Upper lobe of left lung (tissue), 6 donors: ENCODE data around the gene RASSF4. TPM values are rescaled to one million over a fixed set of nuclear protein-coding genes. Genes with fewer than 3 reads are reported as not detected.

Experiments used
- ATAC-seq, 2 donors: fragments of 200-7000 bp; cut with Tn5 transposase; one replicate each; pipeline ENCODE4 v1.9.1; 2022; ENCODE audit warnings: mild to moderate bottlenecking in 2 of 2, moderate library complexity in 2 of 2; ENCODE audit not compliant: low FRiP score in 2 of 2
- DNase-seq, 2 donors: peaks; one replicate each; pipeline ENCODE4 v3.0.0-alpha.2; 2019 to 2020
- H3K27ac ChIP-seq, 4 donors: fragments of 200-600 bp; sonication (generic); one replicate each; pipeline ENCODE4 v1.5.1; 2016 to 2019
- H3K27me3 ChIP-seq, 4 donors: fragments of 200-600 bp; sonication (generic); one replicate each; pipeline ENCODE4 v1.5.1; 2017 to 2019
- H3K36me3 ChIP-seq, 4 donors: fragments of 200-600 bp; sonication (generic); one replicate each; pipeline ENCODE4 v1.5.1; 2016 to 2019
- H3K4me1 ChIP-seq, 4 donors: fragments of 200-600 bp; sonication (generic); one replicate each; pipeline ENCODE4 v1.5.1; 2018 to 2019
- H3K4me3 ChIP-seq, 4 donors: fragments of 200-600 bp; sonication (generic); one replicate each; pipeline ENCODE4 v1.5.1; 2017 to 2019; ENCODE audit warnings: mild to moderate bottlenecking in 2 of 4, moderate library complexity in 1 of 4
- H3K9me3 ChIP-seq, 4 donors: fragments of 200-600 bp; sonication (generic); one replicate each; pipeline ENCODE4 v1.5.1; 2018 to 2019
- EP300 ChIP-seq, 4 donors: sonication (generic); formaldehyde crosslinking; IDR thresholded peaks; one replicate each; pipeline ENCODE4 v1.5.1; 2017; ENCODE audit warnings: antibody characterized with exemption in 4 of 4, control low read depth in 2 of 4
- POLR2A ChIP-seq, 4 donors: fragments of 450-650 bp; IDR thresholded peaks; one replicate each; pipeline ENCODE4 v1.5.1; 2016 to 2017; ENCODE audit warnings: antibody characterized with exemption in 4 of 4, mild to moderate bottlenecking in 2 of 4
- POLR2AphosphoS5 ChIP-seq, 2 donors: sonication (generic); formaldehyde crosslinking; IDR thresholded peaks; one replicate each; pipeline ENCODE4 v1.5.1; 2017; ENCODE audit warnings: antibody characterized with exemption in 2 of 2
- WGBS, 2 donors: methylation state at CpG; one replicate each; pipeline ENCODE4 v1.1.5; 2017 to 2018; 5-methylcytosine and 5-hydroxymethylcytosine counted together
- total RNA-seq, 6 donors: library from RNA; depleted of rRNA in 4 of 6; stranded (reverse); fragments of >200 nt in 4 of 6; gene quantifications; one replicate each; pipeline versions ENCODE4 v1.1.0 to v1.2.1, GENCODE V29; 2016 to 2021
- TF ChIP-seq, protein P1 (sequence below), 6 experiments: fragments of 450-650 bp in 4 of 6; fragments of 200-600 bp in 2 of 6; sonication (generic) in 2 of 6; IDR thresholded peaks; one replicate each; pipeline ENCODE4 v1.5.1; 2016 to 2019; ENCODE audit warnings: antibody characterized with exemption in 6 of 6
- donor health status: DM: no; HTN: no; CAD: no; lungs with moderate emphysema.
- donor health status: DM: no; HTN: yes; CAD: no; lungs with severe emphysema.

Gene RASSF4
- total RNA-seq, 6 donors from 2014 or later, result 23.4 to 194 (median 48.0) TPM

DNA sequence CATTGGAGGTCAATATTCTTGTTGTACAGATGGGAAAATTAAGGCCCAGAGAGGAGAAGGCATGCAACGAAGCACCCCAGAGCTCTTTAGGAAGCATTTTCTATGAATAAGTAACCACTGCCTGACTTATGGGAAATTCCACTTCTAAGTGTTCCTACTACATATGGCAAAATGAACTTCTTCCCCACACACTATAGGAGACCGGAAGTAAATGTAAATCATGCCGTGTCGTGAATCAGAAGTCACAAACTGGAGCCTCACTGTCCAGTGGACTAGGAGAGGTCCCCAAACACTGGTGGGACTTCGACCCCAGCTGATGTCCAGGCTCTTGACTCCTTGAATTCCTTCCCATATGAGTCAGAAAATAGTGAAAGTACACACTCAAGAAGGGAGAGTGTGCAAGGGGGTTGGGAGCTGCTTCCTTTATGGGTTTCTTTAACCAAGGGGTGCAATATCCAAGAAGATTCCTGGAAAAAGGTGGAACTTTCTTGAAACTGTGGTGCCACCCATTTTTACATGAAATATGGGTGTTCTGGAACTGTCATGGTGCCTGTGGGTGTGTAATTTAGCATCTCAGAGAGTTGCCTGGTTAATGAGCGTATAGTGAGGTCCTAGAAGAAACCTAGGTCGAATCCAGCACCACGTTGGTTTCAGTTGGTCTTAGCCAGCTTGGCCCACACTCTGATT, 6.7 kb downstream of the RASSF4 start:
- ATAC-seq (no peak), DNase-seq (peak in 1 of 2 donors; percentile 21)
- Histone ChIP-seq H3K9me3 (no peaks in the 10 kb centered on the region), H3K36me3 (peaks cover 2 to 15% (median 4%) of the 10 kb centered on the region in 4 donors), H3K27ac (peak overlapping the region; percentile 57 to 90 (median 72)), H3K4me3 (no peak overlapping the region), H3K27me3 (no peaks in the 10 kb centered on the region), H3K4me1 (peaks cover 65 to 83% (median 71%) of the 10 kb centered on the region in 4 donors)
- TF ChIP-seq POLR2AphosphoS5 (IDR thresholded peaks at IDR 0.05) (no peak), EP300 (IDR thresholded peaks at IDR 0.05) (no peak), POLR2A (IDR thresholded peaks at IDR 0.05) (no peak)
- TF ChIP-seq, protein P1, sequence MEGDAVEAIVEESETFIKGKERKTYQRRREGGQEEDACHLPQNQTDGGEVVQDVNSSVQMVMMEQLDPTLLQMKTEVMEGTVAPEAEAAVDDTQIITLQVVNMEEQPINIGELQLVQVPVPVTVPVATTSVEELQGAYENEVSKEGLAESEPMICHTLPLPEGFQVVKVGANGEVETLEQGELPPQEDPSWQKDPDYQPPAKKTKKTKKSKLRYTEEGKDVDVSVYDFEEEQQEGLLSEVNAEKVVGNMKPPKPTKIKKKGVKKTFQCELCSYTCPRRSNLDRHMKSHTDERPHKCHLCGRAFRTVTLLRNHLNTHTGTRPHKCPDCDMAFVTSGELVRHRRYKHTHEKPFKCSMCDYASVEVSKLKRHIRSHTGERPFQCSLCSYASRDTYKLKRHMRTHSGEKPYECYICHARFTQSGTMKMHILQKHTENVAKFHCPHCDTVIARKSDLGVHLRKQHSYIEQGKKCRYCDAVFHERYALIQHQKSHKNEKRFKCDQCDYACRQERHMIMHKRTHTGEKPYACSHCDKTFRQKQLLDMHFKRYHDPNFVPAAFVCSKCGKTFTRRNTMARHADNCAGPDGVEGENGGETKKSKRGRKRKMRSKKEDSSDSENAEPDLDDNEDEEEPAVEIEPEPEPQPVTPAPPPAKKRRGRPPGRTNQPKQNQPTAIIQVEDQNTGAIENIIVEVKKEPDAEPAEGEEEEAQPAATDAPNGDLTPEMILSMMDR (IDR thresholded peaks at IDR 0.05), result no peak
- 65 to 71% methylated on average over 8 of the region's 8 CpGs for WGBS, 2 donors

DNA sequence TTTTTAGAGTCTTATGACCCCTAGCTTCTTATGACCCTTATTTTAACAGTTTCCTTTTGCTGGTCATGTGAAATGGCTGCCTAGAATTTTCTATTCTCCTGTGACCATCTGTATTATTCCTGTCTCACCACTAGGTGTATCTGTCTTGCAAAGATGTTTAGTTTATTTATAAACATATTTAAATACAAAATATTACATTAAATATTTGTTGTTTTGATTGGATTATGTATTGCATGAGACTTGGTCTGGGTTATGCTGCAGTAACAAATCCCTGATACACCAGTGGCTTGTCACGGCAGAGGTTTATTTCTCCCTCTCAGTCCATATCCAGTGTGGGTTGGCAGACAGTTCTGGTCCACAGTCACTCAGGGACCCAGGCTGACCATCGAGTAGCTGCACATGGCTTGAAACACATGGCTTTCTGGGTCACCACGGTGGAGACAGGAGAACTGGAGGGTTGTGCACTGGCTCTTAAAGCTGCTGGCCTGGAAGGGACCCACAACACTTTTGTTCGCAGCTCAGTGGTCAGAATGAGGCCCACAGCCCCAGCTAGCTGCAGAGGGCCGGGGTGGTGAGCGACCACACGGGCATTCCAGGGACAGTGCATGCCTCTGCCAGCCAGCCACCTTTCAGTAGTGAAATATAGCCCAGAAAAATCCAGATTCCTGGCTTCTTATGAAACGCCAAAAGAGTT, 7.4 kb downstream of the RASSF4 start:
- Histone ChIP-seq H3K4me3 (no peak overlapping the region), H3K27me3 (no peaks in the 10 kb centered on the region), H3K9me3 (no peaks in the 10 kb centered on the region), H3K27ac (peak overlapping the region; percentile 57 to 90 (median 72)), H3K4me1 (peaks cover 65 to 76% (median 68%) of the 10 kb centered on the region in 4 donors), H3K36me3 (peaks cover 2 to 22% (median 10%) of the 10 kb centered on the region in 4 donors)
- WGBS, 2 donors, result 83 to 86% methylated on average over 7 to 8 of the region's 8 CpGs
- DNase-seq (peak in 1 of 2 donors; percentile 18), ATAC-seq (no peak)
- TF ChIP-seq, protein P1 (IDR thresholded peaks at IDR 0.05), result peak in 1 of 6 experiments; percentile 30
- no peak for TF ChIP-seq EP300 (IDR thresholded peaks at IDR 0.05)

DNA sequence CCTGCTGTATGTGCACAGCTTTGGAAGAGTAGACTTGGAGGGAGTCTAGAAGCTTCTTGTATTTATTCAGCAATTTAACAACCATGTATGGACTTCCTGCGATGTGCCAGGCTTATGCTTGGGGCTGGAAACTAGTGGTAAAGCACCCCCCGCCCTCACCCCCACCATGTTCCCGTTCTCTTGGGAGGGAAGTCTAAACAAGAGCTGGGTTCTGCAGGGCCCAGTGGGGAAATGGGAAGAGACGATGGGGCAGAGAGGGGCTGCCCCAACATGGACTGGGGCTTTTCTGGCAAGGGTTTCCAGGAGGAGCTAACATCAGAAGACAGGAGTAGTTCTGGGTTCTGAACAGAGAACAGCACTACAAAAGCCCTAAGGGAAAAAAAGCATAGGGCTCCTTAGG, 8.0 kb downstream of the RASSF4 start:
- peak in 1 of 2 donors; percentile 54 for DNase-seq
- no peak overlapping the region for H3K4me3 ChIP-seq
- H3K9me3 ChIP-seq, result no peaks in the 10 kb centered on the region
- TF ChIP-seq, protein P1 (IDR thresholded peaks at IDR 0.05), result no peak
- TF ChIP-seq POLR2A (IDR thresholded peaks at IDR 0.05) (no peak), EP300 (IDR thresholded peaks at IDR 0.05) (no peak), POLR2AphosphoS5 (IDR thresholded peaks at IDR 0.05) (no peak)
- peak in 1 of 2 donors; percentile 37 for ATAC-seq
- 60 to 76% methylated on average over 4 of the region's 4 CpGs for WGBS, 2 donors
- H3K27ac ChIP-seq, result peak overlapping the region; percentile 42 to 90 (median 72)
- H3K4me1 ChIP-seq, result peaks cover 60 to 70% (median 66%) of the 10 kb centered on the region in 4 donors
- no peaks in the 10 kb centered on the region for H3K27me3 ChIP-seq
- peaks cover 2 to 28% (median 12%) of the 10 kb centered on the region in 4 donors for H3K36me3 ChIP-seq

DNA sequence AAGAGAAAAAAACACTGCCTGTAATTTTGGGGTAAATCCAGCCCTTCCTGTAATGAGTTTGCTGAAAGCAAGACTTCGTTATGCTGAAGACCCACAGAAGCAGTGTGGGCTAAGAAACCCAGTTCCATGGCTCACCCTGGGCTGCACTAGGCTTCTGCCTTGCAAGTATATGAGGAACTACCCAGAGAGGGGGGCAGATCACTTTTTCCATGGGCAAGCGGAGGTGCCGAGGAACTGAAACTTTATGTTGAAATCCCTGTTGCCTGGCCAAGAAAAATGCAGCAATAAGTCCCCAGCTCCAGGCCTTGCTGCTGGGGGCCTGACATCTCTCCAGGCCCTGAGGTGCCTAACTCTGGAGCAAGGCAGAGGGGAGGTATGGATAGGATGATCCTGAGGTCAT, 8.5 kb downstream of the RASSF4 start:
- Histone ChIP-seq H3K27me3 (no peaks in the 10 kb centered on the region), H3K9me3 (no peaks in the 10 kb centered on the region), H3K4me3 (no peak overlapping the region), H3K4me1 (peaks cover 57 to 65% (median 64%) of the 10 kb centered on the region in 4 donors), H3K27ac (peak overlapping the region; percentile 42 to 90 (median 72)), H3K36me3 (peaks cover 2 to 30% (median 12%) of the 10 kb centered on the region in 4 donors)
- ATAC-seq (peak; percentile 36 to 81), DNase-seq (peak in 1 of 2 donors; percentile 81)
- WGBS, 2 donors, result 23 to 32% methylated on average over 3 of the region's 3 CpGs
- TF ChIP-seq POLR2AphosphoS5 (IDR thresholded peaks at IDR 0.05) (peak in 1 of 2 donors; percentile 26), EP300 (IDR thresholded peaks at IDR 0.05) (peak in 1 of 4 donors; percentile 19), POLR2A (IDR thresholded peaks at IDR 0.05) (no peak)
- TF ChIP-seq, protein P1 (IDR thresholded peaks at IDR 0.05), result no peak
